GDM1 (cell line): Measurements from ENCODE around the gene NOVA2.

Experiments used
- DNase-seq: peaks from one replicate; lab custom pipeline; 2025; lab: John Stamatoyannopoulos, UW

The NOVA2 gene

DNA sequence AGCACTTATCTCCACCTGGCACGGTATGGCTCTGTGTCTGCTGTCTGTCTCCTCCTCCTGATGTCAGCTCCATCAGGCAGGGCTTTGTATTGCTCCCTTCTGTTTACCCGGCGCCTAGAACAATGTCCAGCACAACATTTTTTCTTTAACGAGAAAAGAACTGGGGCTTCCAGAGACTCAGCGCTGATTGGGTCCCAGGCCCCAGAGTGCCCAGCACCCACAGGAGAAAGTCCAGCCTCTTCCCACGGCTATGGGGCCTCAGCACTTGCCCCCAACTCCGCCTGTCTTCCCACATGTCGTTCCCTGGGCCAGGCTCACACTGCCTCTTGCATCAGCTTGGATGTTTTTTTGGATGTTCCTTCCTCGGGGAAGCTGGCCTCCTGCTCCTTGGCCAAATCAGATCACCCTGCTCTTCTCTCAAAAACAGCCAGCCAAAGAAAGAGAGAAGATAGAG is 78.1 kb downstream of the NOVA2 start:
- no peak for DNase-seq

DNA sequence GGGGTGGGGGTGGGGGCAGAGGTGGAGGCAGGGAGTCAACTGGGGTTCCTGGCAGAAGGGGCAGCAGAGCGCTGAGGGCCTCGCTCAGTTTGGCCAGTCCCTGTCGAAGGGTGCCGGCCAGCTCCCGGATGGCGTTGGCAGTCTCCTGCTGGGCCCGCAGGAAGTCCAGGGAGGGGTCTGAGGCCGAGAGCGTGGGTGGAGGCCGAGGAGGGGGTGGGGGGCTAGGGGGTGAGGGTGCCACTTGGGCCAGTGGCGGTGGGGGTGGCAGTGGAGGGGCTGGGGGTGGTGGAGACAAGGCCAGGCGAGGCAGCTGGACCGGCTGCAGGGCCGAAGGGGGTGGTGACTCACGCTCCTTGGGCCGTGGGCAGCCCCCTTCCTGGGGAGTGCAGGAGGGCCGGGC is 82.8 kb downstream of the NOVA2 start:
- no peak for DNase-seq

DNA sequence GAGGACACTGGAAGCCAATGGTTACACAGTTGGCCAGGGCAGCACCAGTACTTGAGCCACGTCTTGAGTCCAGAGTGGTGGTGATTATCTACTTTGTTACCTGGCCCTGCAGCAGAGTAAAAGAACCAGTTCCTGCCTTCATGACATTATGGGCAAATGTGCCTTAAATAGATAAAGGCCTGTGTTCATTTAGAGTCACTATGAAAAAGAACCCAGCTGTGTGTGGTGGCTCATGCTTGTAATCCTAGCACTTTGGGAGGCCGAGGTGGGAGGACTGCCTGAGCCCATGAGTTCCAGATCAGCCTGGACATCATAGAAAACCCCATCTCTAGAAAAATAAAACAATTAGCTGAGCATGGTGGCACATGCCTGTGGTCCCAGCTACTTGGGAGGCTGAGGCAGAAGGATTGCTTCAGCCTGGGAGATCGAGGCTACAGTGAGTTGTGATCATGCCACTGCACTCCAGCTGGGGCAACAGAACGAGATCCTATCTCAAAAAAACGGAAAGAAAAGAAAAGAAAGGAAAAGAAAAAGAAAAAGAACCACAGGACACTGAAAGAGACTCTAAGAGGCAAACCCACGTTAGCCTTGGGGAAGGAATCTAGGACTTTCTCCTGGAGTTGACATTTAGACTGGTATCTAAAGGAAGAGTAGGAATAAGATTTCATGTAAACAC is 84.3 kb downstream of the NOVA2 start:
- DNase-seq: no peak

DNA sequence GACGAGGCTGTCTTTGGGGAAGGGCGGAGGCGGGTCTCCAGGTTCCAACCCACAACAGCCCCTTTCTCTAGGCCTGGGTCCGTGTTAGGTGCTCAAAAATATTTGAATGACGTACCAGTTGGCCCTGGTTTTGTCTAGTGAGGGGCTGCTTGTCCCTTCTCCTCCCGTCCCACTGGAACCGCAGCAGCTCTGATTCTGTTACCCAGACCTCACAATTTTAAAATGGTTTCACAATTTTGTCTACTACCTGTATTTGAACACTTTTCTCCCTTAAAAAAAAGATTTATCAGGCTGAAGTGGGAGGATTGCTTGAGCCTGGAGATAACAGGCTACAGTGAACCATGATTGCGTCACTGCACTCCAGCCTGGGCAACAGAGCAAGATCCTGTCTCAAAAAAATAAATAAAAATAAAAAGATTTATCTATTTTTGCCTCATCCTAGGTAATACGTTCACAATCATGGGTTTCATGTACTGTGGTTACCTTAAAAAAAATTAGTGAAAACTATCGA is 86.4 kb downstream of the NOVA2 start:
- DNase-seq: no peak

DNA sequence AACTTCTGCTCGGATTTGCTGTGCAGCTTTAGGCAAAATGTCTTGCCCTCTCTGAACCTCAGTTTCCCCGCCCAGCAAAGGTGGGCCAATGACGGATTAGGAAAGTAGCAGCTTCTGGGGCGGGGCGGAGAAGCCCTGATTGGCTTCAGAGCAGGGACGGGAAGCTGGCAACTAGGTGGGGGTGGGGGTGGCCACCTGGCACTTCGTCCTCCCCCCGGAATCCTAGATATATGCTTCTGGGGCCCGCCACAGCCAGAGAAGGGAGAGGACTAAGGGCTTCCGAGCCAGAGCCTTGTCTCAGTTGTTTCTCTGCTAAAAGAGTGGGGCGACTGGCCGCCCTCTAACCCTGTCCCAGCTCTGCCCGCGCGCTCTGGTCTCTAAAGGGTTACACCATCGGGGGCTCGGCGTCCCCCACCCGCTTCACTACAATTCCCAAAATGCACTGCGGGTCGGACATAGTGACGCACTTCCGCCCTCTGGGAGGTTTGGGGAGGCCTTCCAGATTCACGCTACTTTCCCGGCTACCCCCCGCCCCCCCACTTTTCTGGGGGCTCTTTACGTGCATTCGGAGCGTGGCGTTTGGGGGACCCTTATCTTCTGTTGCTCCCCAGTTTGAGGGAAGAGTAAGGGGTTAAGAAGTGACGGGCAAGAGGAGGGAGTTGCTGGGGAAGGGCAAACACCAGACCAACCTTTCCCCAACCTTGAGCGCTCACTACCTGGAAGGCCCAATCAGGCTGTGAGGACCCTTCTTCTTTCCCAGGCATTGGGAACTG is 87.1 kb downstream of the NOVA2 start:
- DNase-seq: peak; percentile 83

DNA sequence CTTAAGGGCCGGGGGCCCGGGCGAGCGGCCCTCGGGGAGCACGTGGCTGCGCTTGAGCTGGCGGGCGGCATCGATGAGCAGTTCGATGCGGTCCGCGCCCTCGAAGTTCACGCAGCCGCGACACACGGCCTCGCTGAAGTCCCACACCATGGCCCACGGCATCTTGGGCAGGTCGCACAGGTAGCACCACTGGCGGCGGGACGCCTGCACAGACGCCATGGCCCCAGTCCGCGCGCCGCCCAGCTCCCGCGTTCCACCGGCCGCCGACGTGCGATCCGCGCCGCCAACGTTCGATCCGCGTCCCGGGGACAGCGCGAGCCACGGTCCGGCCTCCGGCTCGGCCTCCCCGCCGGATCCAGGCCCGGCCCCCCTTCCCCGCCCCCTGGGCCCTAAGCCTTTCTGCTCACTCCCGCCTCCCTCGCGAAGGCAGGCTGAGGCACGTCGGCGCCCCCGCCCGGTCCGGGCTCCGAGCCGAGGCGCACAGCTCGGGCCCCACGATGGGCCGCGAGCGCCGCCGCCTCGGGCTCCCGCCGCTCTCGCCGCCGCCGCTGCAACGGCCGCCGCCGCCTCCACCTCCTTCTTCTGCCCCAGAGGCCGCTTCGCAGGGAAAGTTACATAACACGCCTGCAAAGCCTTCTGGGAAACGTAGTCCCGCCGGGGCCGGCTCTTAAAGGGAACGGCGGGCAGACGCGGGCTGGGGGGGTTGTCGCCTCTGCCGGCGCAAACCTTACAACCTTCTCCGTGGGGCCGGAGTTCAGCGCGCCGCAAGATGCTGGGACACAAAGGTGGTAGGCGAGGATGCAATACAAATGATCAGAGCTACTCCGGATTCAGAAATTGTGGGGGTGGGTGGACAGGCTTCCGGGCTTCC is 87.9 kb downstream of the NOVA2 start, which contains the start of gene IRF2BP1:
Gene IRF2BP1 (minus strand): TSS at position 586 of the 871 bp plus-strand sequence. CDS start 367 bp downstream, at position 219.
- peak; percentile 83 for DNase-seq

DNA sequence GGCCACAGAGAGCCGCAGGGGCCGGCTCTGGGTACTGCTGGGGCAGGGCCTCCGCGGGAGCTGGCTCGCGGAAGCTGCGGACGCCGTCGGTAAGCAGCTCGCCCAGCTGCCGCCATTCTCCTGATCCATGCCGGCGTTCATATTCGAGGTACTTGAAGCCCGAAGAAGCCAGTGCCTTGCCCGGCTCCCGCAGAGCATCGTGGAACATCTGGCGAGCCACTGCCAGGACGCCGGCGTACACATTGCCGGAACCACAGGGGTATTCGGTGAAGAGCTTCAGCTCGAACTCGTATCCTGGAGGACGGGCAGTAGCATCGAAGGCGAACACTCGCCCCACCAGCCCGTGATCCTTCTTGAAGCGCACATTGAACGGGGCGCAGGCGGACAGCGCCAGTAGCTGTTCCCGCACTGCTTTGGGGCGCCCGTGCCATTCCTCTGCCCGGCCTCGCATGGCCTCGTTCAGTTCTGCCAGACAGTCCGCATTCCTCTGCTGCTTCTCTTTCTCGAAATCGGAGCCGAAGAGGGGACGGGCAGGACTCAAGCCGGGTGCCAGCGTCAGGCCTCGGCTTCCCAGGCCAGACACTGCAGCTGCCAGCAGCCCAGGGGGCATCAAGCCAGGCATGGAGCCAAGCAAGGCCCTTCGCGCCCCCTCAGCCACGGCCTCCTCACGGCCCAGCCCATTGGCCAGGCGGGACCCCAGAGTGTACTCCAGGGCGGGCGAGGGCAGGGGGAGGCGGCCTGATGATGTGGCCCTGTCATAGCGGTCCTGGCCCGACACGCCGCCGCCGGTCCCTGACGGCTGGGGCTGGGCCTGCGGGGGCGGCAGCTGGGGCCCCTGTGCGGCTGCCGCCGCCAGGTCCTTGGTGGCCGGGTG is 88.7 kb downstream of the NOVA2 start:
- DNase-seq: no peak

DNA sequence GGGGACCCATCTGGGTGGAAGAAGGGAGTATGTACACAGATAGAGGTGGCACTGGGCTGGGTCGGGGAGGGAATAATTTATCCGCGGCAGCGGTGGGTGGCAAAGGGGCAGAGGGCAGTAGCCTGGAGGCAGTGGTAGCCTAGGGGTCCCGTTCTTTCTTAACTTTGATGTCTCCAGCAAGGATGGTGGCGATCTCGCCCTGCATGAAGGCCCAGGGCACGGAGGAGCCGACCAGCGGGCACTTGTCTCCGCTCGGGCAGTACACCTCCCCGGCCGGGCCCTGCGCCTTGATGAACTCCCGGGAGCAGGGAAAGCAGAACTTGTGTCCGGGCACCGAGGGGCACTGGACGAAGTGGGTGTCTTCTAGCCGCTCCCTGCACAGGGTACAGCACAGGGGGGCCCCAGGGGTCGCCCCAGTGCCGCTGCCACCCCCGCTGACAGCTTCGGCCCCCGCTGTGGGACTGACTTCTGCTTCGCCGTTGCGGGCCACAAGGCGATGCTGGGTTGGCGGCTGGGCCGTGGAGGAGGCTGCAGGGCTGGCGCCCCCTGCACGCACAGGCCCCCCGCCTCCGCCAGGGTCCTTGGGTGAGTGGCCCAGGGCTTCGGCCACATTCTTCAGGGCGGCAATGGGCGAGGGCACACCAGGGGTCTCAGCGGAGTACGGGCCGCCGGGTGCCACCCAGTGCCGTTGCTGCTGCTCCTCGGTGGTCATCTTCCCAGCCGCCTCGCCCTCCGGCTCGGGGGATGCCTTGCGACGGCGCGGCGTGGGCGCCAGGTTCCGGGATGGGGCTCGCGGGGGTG is 89.6 kb downstream of the NOVA2 start:
- no peak for DNase-seq
